AG04449 (cell line): ENCODE results near the gene PRSS2.
"Not testable (repeated sequence)": the region's sequence is repeated elsewhere in the genome, so short reads cannot be mapped to it uniquely, and the experiment has no call there.

Experiments used
- CTCF ChIA-PET: fragments of 350-600 bp; formaldehyde crosslinking; extraction: SDS; loops from one replicate; lab custom pipeline; 2021; ENCODE audit warnings: antibody characterized with exemption; lab: Yijun Ruan, JAX
- POLR2A ChIA-PET: fragments of 400-600, 350-600 bp; formaldehyde crosslinking; extraction: SDS; loops from one replicate; lab custom pipeline; 2020; ENCODE audit warnings: antibody characterized with exemption, inconsistent platforms; lab: Yijun Ruan, JAX
- DNase-seq: peaks from one replicate; pipeline ENCODE4 v3.0.0-alpha.2; 2010; ENCODE audit warnings: low read depth, low spot score
- H3K4me3 ChIP-seq: 2 replicates; pipeline ENCODE4 v1.5.1; 2011; ENCODE audit warnings: low read depth, mild to moderate bottlenecking, control low read depth, low read length
- TF ChIP-seq, protein P1 (sequence below): IDR thresholded peaks from one replicate; pipeline ENCODE4 v1.5.1; 2011; ENCODE audit warnings: mild to moderate bottlenecking, moderate library complexity, low read length, control low read depth, inconsistent platforms; ENCODE audit not compliant: insufficient read depth; ENCODE audit errors: missing control alignments

PRSS2 gene

DNA sequence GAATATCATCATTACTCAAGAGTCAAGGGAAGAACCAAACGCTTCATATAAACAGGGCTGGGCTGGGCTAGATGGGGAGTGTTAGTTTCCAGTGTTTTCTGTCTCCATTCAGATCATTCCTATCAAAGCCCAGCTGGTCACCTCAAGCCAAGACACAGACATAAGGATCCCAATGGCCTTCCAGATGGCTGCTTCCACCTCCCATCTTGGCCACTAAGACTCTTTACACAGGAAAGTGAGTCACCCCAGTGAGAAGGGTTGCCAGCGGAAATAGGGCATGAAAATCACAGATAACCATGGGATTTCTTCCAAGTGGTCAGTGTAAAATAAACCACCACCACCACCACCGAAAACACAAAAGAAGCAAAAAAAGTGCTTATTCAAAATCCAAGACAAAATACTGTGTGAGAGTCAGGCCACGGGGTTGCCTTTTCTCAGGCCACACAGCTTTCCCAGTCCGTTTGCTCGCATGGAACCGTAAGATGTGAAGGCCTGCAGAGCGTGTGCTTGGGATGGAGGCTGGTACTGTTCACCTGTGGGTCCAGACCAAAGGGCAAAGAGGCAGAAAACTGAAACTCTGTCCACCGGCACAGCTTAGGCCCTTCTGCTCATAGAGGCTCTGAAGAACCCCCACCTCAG is 5.6 kb downstream of the PRSS2 start:
- no peak overlapping the region for H3K4me3 ChIP-seq
- TF ChIP-seq, protein P1, sequence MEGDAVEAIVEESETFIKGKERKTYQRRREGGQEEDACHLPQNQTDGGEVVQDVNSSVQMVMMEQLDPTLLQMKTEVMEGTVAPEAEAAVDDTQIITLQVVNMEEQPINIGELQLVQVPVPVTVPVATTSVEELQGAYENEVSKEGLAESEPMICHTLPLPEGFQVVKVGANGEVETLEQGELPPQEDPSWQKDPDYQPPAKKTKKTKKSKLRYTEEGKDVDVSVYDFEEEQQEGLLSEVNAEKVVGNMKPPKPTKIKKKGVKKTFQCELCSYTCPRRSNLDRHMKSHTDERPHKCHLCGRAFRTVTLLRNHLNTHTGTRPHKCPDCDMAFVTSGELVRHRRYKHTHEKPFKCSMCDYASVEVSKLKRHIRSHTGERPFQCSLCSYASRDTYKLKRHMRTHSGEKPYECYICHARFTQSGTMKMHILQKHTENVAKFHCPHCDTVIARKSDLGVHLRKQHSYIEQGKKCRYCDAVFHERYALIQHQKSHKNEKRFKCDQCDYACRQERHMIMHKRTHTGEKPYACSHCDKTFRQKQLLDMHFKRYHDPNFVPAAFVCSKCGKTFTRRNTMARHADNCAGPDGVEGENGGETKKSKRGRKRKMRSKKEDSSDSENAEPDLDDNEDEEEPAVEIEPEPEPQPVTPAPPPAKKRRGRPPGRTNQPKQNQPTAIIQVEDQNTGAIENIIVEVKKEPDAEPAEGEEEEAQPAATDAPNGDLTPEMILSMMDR: no peak
- POLR2A ChIA-PET: no interaction called here
- DNase-seq: no peak
- CTCF ChIA-PET: interaction anchor here (0.7 to 2.3 kb wide), 7 partner anchors 8 to 292 kb away, joined by 3 to 14 read pairs (median 6); no protein-coding TSS in a partner anchor

DNA sequence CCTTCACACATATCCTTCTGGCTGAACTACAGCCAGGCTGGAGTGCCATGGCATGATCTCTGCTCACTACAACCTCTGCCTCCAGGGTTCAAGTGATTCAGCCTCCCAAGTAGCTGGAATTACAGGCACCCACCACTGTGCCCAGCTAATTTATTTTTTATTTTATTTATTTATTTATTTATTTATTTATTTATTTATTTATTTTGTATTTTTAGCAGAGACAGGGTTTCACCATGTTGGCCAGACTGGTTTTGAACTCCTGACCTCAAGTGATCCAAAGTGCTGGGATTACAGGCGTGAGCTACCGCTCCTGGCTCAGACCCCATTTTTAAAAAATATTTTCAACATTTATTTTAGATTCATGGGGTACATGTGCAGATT is 6.1 kb downstream of the PRSS2 start:
- H3K4me3 ChIP-seq, POLR2A ChIA-PET, DNase-seq: not testable (repeated sequence)
- CTCF ChIA-PET: interaction anchor here (0.7 to 2.3 kb wide), 8 partner anchors 9 to 293 kb away, joined by 3 to 14 read pairs (median 6); no protein-coding TSS in a partner anchor

DNA sequence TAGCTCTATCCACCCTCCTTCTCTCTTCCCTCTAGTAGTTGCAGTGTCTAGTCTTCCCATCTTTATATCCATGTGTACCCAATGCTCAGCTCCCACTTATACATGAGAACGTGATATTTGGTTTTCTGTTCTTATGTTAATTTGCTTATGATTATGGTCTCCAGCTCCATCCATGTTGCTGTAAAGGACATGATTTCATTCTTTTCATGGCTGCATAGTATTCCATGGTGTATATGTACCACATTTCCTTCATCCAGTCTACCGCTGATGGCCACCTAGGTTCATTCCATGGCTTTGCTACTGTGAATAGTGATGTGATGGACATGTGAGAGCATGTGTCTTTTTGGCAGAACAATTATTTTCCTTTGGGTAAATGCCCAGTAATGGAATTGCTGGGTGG is 6.5 kb downstream of the PRSS2 start:
- ChIA-PET CTCF (interaction anchor here (1.4 to 2.3 kb wide), 8 partner anchors 9 to 291 kb away, joined by 3 to 14 read pairs (median 6); no protein-coding TSS in a partner anchor), POLR2A (no interaction called here)
- H3K4me3 ChIP-seq: no peak overlapping the region
- TF ChIP-seq, protein P1: no peak
- no peak for DNase-seq

DNA sequence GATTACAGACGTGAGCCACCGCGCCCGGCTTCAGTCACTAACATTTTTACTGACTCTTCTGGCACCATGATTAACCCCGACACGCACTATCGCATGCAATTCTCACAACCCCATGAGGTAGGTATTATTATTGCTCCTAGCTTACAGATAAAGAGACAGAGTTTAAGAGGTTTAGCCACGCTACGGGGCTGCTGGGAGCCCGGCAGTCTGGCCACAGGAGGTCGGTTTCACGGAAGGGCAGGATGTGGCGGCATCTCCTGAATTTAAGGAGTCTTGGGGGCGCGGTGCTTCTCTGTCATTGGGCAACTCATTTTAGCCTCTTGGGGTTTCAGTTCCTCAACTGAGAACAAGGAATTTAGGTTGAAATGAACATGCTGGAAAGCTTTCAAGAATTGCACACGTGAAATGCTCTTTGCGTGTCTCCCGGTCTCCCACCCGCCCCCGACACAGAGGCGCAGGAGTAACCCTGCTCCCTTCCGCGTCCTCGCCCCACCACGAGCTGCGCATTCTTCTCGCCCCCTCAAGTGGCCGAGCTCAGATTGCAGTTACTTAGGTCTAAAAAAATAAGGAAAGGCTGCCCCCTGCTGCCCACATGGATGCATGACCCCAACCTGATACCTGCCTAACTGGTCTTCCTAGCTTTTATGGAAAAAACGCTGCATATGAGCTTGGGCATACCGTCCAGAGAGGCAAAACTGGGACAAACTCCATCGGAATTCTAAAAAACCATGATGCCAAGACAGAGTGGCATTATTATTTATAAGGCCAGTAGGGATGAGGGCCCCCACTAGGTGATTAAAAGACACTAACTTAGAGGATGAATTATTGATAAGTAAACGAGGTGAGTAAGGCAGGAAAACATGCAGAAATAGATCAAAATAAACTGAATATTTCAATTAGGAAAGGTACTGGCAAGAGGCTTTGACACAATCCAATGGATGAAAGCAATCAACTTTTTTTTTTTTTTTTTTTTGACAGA is 12.4 kb downstream of the PRSS2 start:
- TF ChIP-seq, protein P1: peak; percentile 93
- POLR2A ChIA-PET: interaction anchor here (0.9 to 1.2 kb wide), 3 partner anchors 10 to 247 kb away, joined by 4 to 8 read pairs (median 4); no protein-coding TSS in a partner anchor
- CTCF ChIA-PET: interaction anchor here (0.6 to 12.9 kb wide), 74 partner anchors 9 to 432 kb away, joined by 3 to 222 read pairs (median 5); partner anchors contain the start of genes PRSS1 and PRSS2
- peak; percentile 62 for DNase-seq
- H3K4me3 ChIP-seq: peak overlapping the region; percentile 44

DNA sequence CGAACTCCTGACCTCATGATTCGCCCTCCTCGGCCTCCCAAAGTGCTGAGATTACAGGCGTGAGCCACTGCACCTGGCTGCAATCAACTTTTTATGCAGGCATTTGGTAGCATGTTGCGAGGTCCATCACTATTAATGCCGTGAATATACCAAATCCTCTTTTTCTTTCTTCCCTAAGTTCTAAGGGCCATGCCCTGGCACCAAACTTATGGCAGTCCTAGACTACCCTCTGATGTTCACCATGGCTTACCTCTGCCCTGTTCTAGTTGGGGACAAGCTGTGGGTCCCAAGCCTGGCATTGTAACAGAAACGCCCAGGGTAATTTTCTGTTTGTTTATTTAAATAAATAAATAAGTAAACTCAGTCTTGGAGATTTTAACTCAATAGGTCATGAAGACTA is 13.3 kb downstream of the PRSS2 start:
- TF ChIP-seq, protein P1: no peak
- no peak overlapping the region for H3K4me3 ChIP-seq
- POLR2A ChIA-PET: no interaction called here
- DNase-seq: no peak
- CTCF ChIA-PET: interaction anchor here (0.8 to 12.9 kb wide), 22 partner anchors 9 to 397 kb away, joined by 3 to 222 read pairs (median 16); no protein-coding TSS in a partner anchor

DNA sequence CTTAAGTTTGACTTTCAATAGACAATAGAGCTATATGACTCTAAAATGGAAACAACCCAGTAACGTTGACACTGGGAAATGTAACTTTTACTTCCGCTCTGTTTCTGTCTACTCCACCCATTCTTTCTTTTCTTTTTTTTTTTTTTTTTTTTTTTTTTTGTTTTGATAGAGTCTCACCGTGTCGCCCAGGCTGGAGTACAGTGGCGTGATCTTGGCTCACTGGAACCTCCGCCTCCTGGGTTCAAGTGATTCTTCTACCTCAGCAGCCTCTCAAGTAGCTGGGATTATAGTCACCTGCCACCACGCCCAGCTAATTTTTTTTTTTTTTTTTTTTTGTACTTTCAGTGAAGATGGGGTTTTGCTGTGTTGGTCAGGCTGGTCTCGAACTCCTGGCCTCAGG is 13.9 kb downstream of the PRSS2 start:
- no peak for DNase-seq
- ChIA-PET POLR2A (no interaction called here), CTCF (interaction anchor here (0.8 to 12.9 kb wide), 16 partner anchors 8 to 398 kb away, joined by 3 to 222 read pairs (median 44); no protein-coding TSS in a partner anchor)
- TF ChIP-seq, protein P1: no peak
- no peak overlapping the region for H3K4me3 ChIP-seq
